OCI-LY1 (cell line): Measurements from ENCODE around the gene RASAL2.

Experiments
- H2AFZ ChIP-seq: fragments of 200-600 bp; sonication (generic), shearing (Covaris generic); 2 replicates; pipeline ENCODE4 v1.6.0; 2014; ENCODE audit warnings: antibody characterized with exemption, mild to moderate bottlenecking, low read length
- H3F3A ChIP-seq: fragments of 200-600 bp; sonication (generic), shearing (Covaris generic); 2 replicates; pipeline ENCODE4 v1.6.0; 2014; ENCODE audit warnings: mild to moderate bottlenecking, antibody characterized with exemption, low read length, moderate library complexity; ENCODE audit not compliant: insufficient read depth
- H3K27ac ChIP-seq: fragments of 200-600 bp; sonication (generic); 2 replicates; pipeline ENCODE4 v1.5.1; 2014; ENCODE audit warnings: low read length, mixed run types, mild to moderate bottlenecking, low read depth; ENCODE audit not compliant: poor library complexity, severe bottlenecking
- H3K27me3 ChIP-seq: fragments of 200-600 bp; sonication (generic); 2 replicates; pipeline ENCODE4 v1.6.0; 2014; ENCODE audit warnings: antibody characterized with exemption, mild to moderate bottlenecking, low read length, moderate library complexity; ENCODE audit not compliant: insufficient read depth
- H3K36me3 ChIP-seq: fragments of 200-600 bp; sonication (generic); 2 replicates; pipeline ENCODE4 v1.6.1; 2014; ENCODE audit warnings: mild to moderate bottlenecking, antibody characterized with exemption, low read length, moderate library complexity, mixed read lengths; ENCODE audit not compliant: insufficient read depth
- H3K4me1 ChIP-seq: fragments of 200-600 bp; sonication (generic); 2 replicates; pipeline ENCODE4 v1.5.1; 2014; ENCODE audit warnings: mild to moderate bottlenecking, low read length, moderate library complexity; ENCODE audit not compliant: insufficient read depth, severe bottlenecking
- H3K4me2 ChIP-seq: fragments of 200-600 bp; sonication (generic), shearing (Covaris generic); 2 replicates; pipeline ENCODE4 v1.6.1; 2014; ENCODE audit warnings: low read length
- H3K4me3 ChIP-seq: fragments of 200-600 bp; sonication (generic); 2 replicates; pipeline ENCODE4 v1.5.1; 2014; ENCODE audit warnings: low read length, low read depth, mild to moderate bottlenecking, mixed read lengths; ENCODE audit not compliant: poor library complexity, severe bottlenecking
- H3K79me2 ChIP-seq: fragments of 200-600 bp; shearing (Covaris generic); 2 replicates; pipeline ENCODE4 v1.6.1; 2016; ENCODE audit warnings: mixed run types, low read length, mixed read lengths; ENCODE audit not compliant: insufficient read depth
- H3K9ac ChIP-seq: fragments of 200-600 bp; sonication (generic), shearing (Covaris generic); 2 replicates; pipeline ENCODE4 v1.6.1; 2014; ENCODE audit warnings: mild to moderate bottlenecking, low read length, mixed read lengths
- H3K9me2 ChIP-seq: fragments of 200-600 bp; sonication (generic), shearing (Covaris generic); 2 replicates; pipeline ENCODE4 v1.6.1; 2014; ENCODE audit warnings: low read depth, mild to moderate bottlenecking, low read length, mixed read lengths
- H3K9me3 ChIP-seq: fragments of 200-600 bp; shearing (Covaris generic); 2 replicates; pipeline ENCODE4 v1.6.1; 2014; ENCODE audit warnings: low read length, mixed read lengths
- H4K20me1 ChIP-seq: fragments of 200-600 bp; sonication (generic), shearing (Covaris generic); 2 replicates; pipeline ENCODE4 v1.6.0; 2016; ENCODE audit warnings: mild to moderate bottlenecking, low read length; ENCODE audit not compliant: insufficient read depth
- EZH2 ChIP-seq: fragments of 200-600 bp; sonication (generic), shearing (Covaris generic); IDR thresholded peaks from 2 replicates; pipeline ENCODE4 v1.8.0; 2017; ENCODE audit warnings: borderline replicate concordance, mixed run types, mild to moderate bottlenecking, antibody characterized with exemption, low read length, moderate library complexity, mixed read lengths
- TF ChIP-seq, protein P1 (sequence below): fragments of 200-600 bp; sonication (generic), shearing (Covaris generic); IDR thresholded peaks from 2 replicates; pipeline ENCODE4 v1.5.1; 2017; ENCODE audit warnings: mild to moderate bottlenecking, antibody characterized with exemption, low read length, moderate library complexity, mixed read lengths

RASAL2 gene

DNA sequence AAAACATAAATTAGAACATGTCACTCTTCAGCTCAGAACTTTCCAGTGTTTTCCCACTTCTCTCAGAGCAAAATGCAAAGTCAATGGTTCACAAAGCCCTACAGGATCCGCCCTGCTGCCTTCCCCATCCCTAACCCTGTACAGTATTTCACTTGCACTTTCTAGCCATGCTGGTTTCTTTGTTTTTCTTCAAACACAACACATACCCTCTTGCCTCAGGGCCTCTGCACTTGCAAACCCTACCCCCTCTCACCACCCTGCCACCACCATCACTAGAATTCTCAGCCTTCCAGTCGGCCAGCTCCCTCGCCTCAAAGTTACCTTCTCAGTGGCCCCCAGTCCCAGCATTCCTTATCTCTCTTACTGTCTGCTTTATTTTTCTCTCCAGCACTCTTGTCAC is 436.6 kb downstream of the RASAL2 start:
- no peaks in the 10 kb centered on the region for H3K79me2 ChIP-seq
- no peaks in the 10 kb centered on the region for H3K9me2 ChIP-seq
- no peaks in the 10 kb centered on the region for H3F3A ChIP-seq
- H3K4me2 ChIP-seq: no peak overlapping the region
- no peak overlapping the region for H2AFZ ChIP-seq
- no peak overlapping the region for H3K9ac ChIP-seq
- H3K27ac ChIP-seq: no peak overlapping the region
- no peak for TF ChIP-seq EZH2
- TF ChIP-seq, protein P1, sequence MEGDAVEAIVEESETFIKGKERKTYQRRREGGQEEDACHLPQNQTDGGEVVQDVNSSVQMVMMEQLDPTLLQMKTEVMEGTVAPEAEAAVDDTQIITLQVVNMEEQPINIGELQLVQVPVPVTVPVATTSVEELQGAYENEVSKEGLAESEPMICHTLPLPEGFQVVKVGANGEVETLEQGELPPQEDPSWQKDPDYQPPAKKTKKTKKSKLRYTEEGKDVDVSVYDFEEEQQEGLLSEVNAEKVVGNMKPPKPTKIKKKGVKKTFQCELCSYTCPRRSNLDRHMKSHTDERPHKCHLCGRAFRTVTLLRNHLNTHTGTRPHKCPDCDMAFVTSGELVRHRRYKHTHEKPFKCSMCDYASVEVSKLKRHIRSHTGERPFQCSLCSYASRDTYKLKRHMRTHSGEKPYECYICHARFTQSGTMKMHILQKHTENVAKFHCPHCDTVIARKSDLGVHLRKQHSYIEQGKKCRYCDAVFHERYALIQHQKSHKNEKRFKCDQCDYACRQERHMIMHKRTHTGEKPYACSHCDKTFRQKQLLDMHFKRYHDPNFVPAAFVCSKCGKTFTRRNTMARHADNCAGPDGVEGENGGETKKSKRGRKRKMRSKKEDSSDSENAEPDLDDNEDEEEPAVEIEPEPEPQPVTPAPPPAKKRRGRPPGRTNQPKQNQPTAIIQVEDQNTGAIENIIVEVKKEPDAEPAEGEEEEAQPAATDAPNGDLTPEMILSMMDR: no peak
- no peak overlapping the region for H3K4me3 ChIP-seq
- H3K36me3 ChIP-seq: no peaks in the 10 kb centered on the region
- H3K9me3 ChIP-seq: no peaks in the 10 kb centered on the region
- 0 out of 2 replicates have a peak, but pooled peaks cover 5% of the 10 kb centered on the region for H3K27me3 ChIP-seq
- no peaks in the 10 kb centered on the region for H4K20me1 ChIP-seq
- H3K4me1 ChIP-seq: peaks cover 3% of the 10 kb centered on the region

GRCh38 chr1:178531887-178532286 is 438.0 kb downstream of the RASAL2 start:
- no peak overlapping the region; the same call in 1 of the 2 replicates for H3K9ac ChIP-seq
- no peak overlapping the region for H3K4me3 ChIP-seq
- TF ChIP-seq, protein P1: no peak
- TF ChIP-seq EZH2: no peak
- no peaks in the 10 kb centered on the region for H3F3A ChIP-seq
- no peaks in the 10 kb centered on the region for H3K79me2 ChIP-seq
- peaks cover 3% of the 10 kb centered on the region for H3K4me1 ChIP-seq
- H4K20me1 ChIP-seq: no peaks in the 10 kb centered on the region
- H3K4me2 ChIP-seq: no peak overlapping the region; the same call in 1 of the 2 replicates
- no peaks in the 10 kb centered on the region for H3K9me2 ChIP-seq
- H2AFZ ChIP-seq: no peak overlapping the region
- H3K9me3 ChIP-seq: no peaks in the 10 kb centered on the region
- H3K27me3 ChIP-seq: no peaks in the 10 kb centered on the region
- H3K27ac ChIP-seq: no peak overlapping the region
- H3K36me3 ChIP-seq: no peaks in the 10 kb centered on the region

- Histone ChIP-seq H3K27me3 (no peaks in the 10 kb centered on the region), H3K9me2 (no peaks in the 10 kb centered on the region), H4K20me1 (no peaks in the 10 kb centered on the region), H3K4me3 (no peak overlapping the region), H3K79me2 (no peaks in the 10 kb centered on the region), H3K36me3 (no peaks in the 10 kb centered on the region), H3K9ac (no peak overlapping the region; the same call in 1 of the 2 replicates), H3K27ac (no peak overlapping the region), H3F3A (no peaks in the 10 kb centered on the region), H2AFZ (no peak overlapping the region), H3K9me3 (no peaks in the 10 kb centered on the region), H3K4me1 (peaks cover 3% of the 10 kb centered on the region), H3K4me2 (peak overlapping the region; percentile 15; the same call in 1 of the 2 replicates)
- TF ChIP-seq EZH2: no peak
- TF ChIP-seq, protein P1: peak; percentile 97
Observed at GRCh38 chr1:178532392-178532791, 438.5 kb downstream of the RASAL2 start.
